Measurements from ENCODE around the gene SORCS1.

Gene SORCS1

DNA sequence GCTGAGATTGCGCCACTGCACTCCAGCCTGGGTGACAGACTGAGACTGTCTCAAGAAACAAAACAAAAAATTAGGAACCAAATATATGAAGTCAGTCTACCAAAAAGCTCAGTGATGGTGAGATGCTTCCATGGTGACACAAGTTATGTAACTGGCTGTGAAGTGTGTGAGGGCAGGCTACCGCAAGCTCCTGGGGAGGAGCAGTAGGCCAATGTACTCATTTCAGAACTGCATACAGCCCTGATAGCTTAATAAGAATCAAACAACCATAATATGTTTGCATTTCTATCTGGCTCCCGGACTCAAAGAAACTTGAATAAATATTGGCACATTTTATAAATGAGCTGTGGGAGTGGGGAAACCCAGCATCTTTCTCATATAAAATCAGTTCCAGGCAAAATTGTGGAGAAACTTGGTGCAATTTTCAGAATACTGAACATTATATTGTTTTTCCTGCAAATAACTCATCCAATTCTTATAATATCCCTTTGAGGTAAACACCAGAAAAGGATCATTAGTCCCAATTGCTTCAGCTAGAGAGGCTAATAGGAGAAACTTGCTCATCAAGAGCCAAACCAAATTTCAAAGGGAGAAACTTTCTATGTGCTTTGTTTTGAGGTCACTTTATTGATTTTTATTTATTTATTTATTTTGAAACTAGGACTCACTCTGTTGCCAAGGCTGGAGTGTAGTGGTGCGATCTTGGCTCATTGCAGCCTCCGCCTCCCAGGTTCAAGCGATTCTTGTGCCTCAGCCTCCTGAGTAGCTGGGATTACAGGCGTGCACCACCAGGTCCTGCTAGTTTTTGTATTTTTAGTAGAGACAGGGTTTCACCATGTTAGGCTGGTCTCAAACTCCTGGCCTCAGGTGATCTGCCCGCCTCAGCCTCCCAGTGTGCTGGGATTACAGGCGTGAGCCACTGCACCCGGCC is 127.0 kb downstream of the SORCS1 start:
- no peak overlapping the region for H2BK15ac ChIP-seq (replicated peaks; ENCODE audit: low read depth)
- H3K23ac ChIP-seq (ENCODE audit: low read length) = no peak overlapping the region
- H3K4me2 ChIP-seq (ENCODE audit: low read length) = no peak overlapping the region
- no peak overlapping the region for H3K4ac ChIP-seq (ENCODE audit: low read depth, low read length)
- H4K8ac ChIP-seq (ENCODE audit: low read depth, low read length) = no peak overlapping the region
- H2BK5ac ChIP-seq (ENCODE audit: low read length) = no peak overlapping the region
- H3K4me3 ChIP-seq (ENCODE audit: low read length) = no peak overlapping the region
- no peak overlapping the region for H3K18ac ChIP-seq (ENCODE audit: low read length)
- no peak for DNase-seq
- H3K27ac ChIP-seq (ENCODE audit: low read depth, low read length) = no peak overlapping the region
- no peaks in the 10 kb centered on the region for H3K79me1 ChIP-seq (ENCODE audit: low read length)
- no peak overlapping the region for H3K9ac ChIP-seq (ENCODE audit: low read length)
- H3K56ac ChIP-seq (ENCODE audit: low read length) = no peak overlapping the region
- H3K27me3 ChIP-seq (ENCODE audit: insufficient read depth, low read length, poor library complexity) = no peaks in the 10 kb centered on the region
- no peaks in the 10 kb centered on the region for H3K4me1 ChIP-seq (ENCODE audit: control insufficient read depth, low read depth, low read length)
- no peaks in the 10 kb centered on the region for H3K79me2 ChIP-seq (ENCODE audit: control insufficient read depth, insufficient read depth, low read length)
- no peaks in the 10 kb centered on the region for H3K36me3 ChIP-seq (ENCODE audit: control insufficient read depth, insufficient read depth, low read length)
- no peak overlapping the region for H2BK120ac ChIP-seq (ENCODE audit: low read depth, low read length)
- no CpG with 5 or more reads among the region's 10 CpGs for WGBS (ENCODE audit: extremely low coverage, insufficient coverage, low lambda C conversion rate)
- no peak overlapping the region for H4K5ac ChIP-seq (ENCODE audit: low read length)
- H2AK5ac ChIP-seq (ENCODE audit: low read length) = no peak overlapping the region

GRCh38 chr10:107033799-107034422 is 130.6 kb downstream of the SORCS1 start:
- Histone ChIP-seq H3K27ac (ENCODE audit: low read depth, low read length) (no peak overlapping the region), H4K5ac (ENCODE audit: low read length) (no peak overlapping the region), H3K79me1 (ENCODE audit: low read length) (no peaks in the 10 kb centered on the region), H2BK120ac (ENCODE audit: low read depth, low read length) (no peak overlapping the region), H3K18ac (ENCODE audit: low read length) (no peak overlapping the region), H3K36me3 (ENCODE audit: control insufficient read depth, insufficient read depth, low read length) (no peaks in the 10 kb centered on the region), H3K4ac (ENCODE audit: low read depth, low read length) (no peak overlapping the region), H3K27me3 (ENCODE audit: insufficient read depth, low read length, poor library complexity) (no peaks in the 10 kb centered on the region), H2BK5ac (ENCODE audit: low read length) (no peak overlapping the region), H3K79me2 (ENCODE audit: control insufficient read depth, insufficient read depth, low read length) (no peaks in the 10 kb centered on the region), H2BK15ac (replicated peaks; ENCODE audit: low read depth) (no peak overlapping the region), H3K23ac (ENCODE audit: low read length) (no peak overlapping the region), H4K8ac (ENCODE audit: low read depth, low read length) (no peak overlapping the region), H3K9ac (ENCODE audit: low read length) (no peak overlapping the region), H3K4me2 (ENCODE audit: low read length) (no peak overlapping the region), H3K4me3 (ENCODE audit: low read length) (no peak overlapping the region), H2AK5ac (ENCODE audit: low read length) (no peak overlapping the region), H3K56ac (ENCODE audit: low read length) (no peak overlapping the region), H3K4me1 (ENCODE audit: control insufficient read depth, low read depth, low read length) (no peaks in the 10 kb centered on the region)
- peak; percentile 8 for DNase-seq
- no CpG with 5 or more reads among the region's 5 CpGs for WGBS (ENCODE audit: extremely low coverage, insufficient coverage, low lambda C conversion rate)

GRCh38 chr10:107032700-107033401 is 131.7 kb downstream of the SORCS1 start:
- H4K8ac ChIP-seq (ENCODE audit: low read depth, low read length) = no peak overlapping the region
- H3K27ac ChIP-seq (ENCODE audit: low read depth, low read length) = no peak overlapping the region
- no peak overlapping the region for H2AK5ac ChIP-seq (ENCODE audit: low read length)
- H3K4me2 ChIP-seq (ENCODE audit: low read length) = no peak overlapping the region
- H3K9ac ChIP-seq (ENCODE audit: low read length) = no peak overlapping the region
- peak overlapping the region; percentile 73 for H2BK120ac ChIP-seq (ENCODE audit: low read depth, low read length)
- no peak overlapping the region for H2BK15ac ChIP-seq (replicated peaks; ENCODE audit: low read depth)
- no peaks in the 10 kb centered on the region for H3K36me3 ChIP-seq (ENCODE audit: control insufficient read depth, insufficient read depth, low read length)
- DNase-seq = no peak
- H3K4me3 ChIP-seq (ENCODE audit: low read length) = no peak overlapping the region
- H3K56ac ChIP-seq (ENCODE audit: low read length) = no peak overlapping the region
- H2BK5ac ChIP-seq (ENCODE audit: low read length) = no peak overlapping the region
- H3K18ac ChIP-seq (ENCODE audit: low read length) = no peak overlapping the region
- H3K4ac ChIP-seq (ENCODE audit: low read depth, low read length) = no peak overlapping the region
- no peaks in the 10 kb centered on the region for H3K27me3 ChIP-seq (ENCODE audit: insufficient read depth, low read length, poor library complexity)
- no CpG with 5 or more reads among the region's 10 CpGs for WGBS (ENCODE audit: extremely low coverage, insufficient coverage, low lambda C conversion rate)
- no peak overlapping the region for H4K5ac ChIP-seq (ENCODE audit: low read length)
- no peaks in the 10 kb centered on the region for H3K4me1 ChIP-seq (ENCODE audit: control insufficient read depth, low read depth, low read length)
- no peaks in the 10 kb centered on the region for H3K79me1 ChIP-seq (ENCODE audit: low read length)
- H3K79me2 ChIP-seq (ENCODE audit: control insufficient read depth, insufficient read depth, low read length) = no peaks in the 10 kb centered on the region
- no peak overlapping the region for H3K23ac ChIP-seq (ENCODE audit: low read length)

DNA sequence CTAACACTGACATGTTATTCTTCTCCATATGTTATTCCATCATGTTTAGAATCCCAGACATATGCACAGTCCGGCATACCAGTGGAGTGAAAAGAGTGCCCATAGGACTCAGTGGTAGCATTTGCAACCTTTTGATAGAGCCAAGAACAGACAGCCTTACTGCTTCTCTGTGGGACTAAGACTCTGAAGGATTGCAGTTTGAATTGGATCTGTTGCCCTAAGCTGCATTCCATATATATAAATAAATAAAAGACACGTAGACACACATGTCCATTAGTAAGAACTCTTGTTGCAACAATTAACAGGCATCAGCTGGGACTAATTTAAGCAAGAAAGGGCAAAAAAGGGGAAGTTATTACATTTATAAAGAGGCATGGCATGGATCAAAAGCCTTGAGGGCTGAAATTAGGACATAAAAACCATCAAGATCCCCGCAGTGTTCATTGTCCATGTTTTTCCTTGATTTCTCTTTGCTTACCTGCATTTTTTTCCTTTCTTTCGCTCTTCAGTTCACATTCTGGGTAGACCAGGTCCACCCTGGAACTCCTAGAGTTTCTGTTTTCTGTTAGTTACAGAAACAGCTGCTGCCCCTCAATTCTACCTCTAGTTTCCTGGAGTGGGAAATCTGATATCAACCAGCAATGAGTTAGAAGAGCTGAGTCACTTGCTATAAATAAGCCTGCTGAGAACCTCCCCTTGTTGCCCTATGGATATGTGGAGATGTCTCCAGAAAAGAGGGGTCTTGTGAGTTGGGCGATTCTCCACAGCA is 132.4 kb downstream of the SORCS1 start:
- Histone ChIP-seq H3K79me1 (ENCODE audit: low read length) (no peaks in the 10 kb centered on the region), H3K56ac (ENCODE audit: low read length) (no peak overlapping the region), H3K27ac (ENCODE audit: low read depth, low read length) (no peak overlapping the region), H3K23ac (ENCODE audit: low read length) (no peak overlapping the region), H3K18ac (ENCODE audit: low read length) (no peak overlapping the region), H3K4me3 (ENCODE audit: low read length) (no peak overlapping the region), H3K4me2 (ENCODE audit: low read length) (no peak overlapping the region), H3K36me3 (ENCODE audit: control insufficient read depth, insufficient read depth, low read length) (no peaks in the 10 kb centered on the region), H4K5ac (ENCODE audit: low read length) (no peak overlapping the region), H3K79me2 (ENCODE audit: control insufficient read depth, insufficient read depth, low read length) (no peaks in the 10 kb centered on the region), H4K8ac (ENCODE audit: low read depth, low read length) (no peak overlapping the region), H2BK120ac (ENCODE audit: low read depth, low read length) (peak overlapping the region; percentile 73), H3K4me1 (ENCODE audit: control insufficient read depth, low read depth, low read length) (no peaks in the 10 kb centered on the region), H2BK15ac (replicated peaks; ENCODE audit: low read depth) (no peak overlapping the region), H2BK5ac (ENCODE audit: low read length) (no peak overlapping the region), H3K4ac (ENCODE audit: low read depth, low read length) (no peak overlapping the region), H3K9ac (ENCODE audit: low read length) (no peak overlapping the region), H2AK5ac (ENCODE audit: low read length) (no peak overlapping the region), H3K27me3 (ENCODE audit: insufficient read depth, low read length, poor library complexity) (no peaks in the 10 kb centered on the region)
- DNase-seq = peak; percentile 16
- no CpG with 5 or more reads among the region's 5 CpGs for WGBS (ENCODE audit: extremely low coverage, insufficient coverage, low lambda C conversion rate)

DNA sequence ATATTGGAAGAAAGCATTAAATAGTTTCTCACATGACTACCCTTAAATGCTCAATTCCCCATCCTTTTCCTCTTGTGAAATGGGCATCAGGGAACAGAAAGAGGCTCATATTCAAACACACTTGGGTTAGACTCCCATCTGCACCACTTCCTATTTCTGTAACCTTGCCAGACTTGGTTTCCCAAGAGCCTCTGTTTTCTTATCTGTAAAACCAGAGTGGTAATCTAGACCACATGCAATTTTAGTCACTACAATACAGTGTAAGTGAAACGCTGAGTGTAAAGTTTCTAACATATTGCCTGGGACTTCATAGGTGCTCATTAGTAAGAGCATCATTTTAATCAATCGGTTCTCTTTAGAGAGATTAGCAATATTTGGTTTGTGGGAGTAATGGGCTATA is 136.3 kb downstream of the SORCS1 start:
- Histone ChIP-seq H3K4me3 (ENCODE audit: low read length) (no peak overlapping the region), H2AK5ac (ENCODE audit: low read length) (no peak overlapping the region), H3K4me1 (ENCODE audit: control insufficient read depth, low read depth, low read length) (no peaks in the 10 kb centered on the region), H2BK5ac (ENCODE audit: low read length) (no peak overlapping the region), H3K79me2 (ENCODE audit: control insufficient read depth, insufficient read depth, low read length) (no peaks in the 10 kb centered on the region), H2BK120ac (ENCODE audit: low read depth, low read length) (no peak overlapping the region), H4K8ac (ENCODE audit: low read depth, low read length) (no peak overlapping the region), H3K23ac (ENCODE audit: low read length) (no peak overlapping the region), H2BK15ac (replicated peaks; ENCODE audit: low read depth) (no peak overlapping the region), H3K18ac (ENCODE audit: low read length) (no peak overlapping the region), H3K79me1 (ENCODE audit: low read length) (no peaks in the 10 kb centered on the region), H3K4ac (ENCODE audit: low read depth, low read length) (no peak overlapping the region), H4K5ac (ENCODE audit: low read length) (no peak overlapping the region), H3K27me3 (ENCODE audit: insufficient read depth, low read length, poor library complexity) (no peaks in the 10 kb centered on the region), H3K9ac (ENCODE audit: low read length) (no peak overlapping the region), H3K4me2 (ENCODE audit: low read length) (no peak overlapping the region), H3K27ac (ENCODE audit: low read depth, low read length) (no peak overlapping the region), H3K36me3 (ENCODE audit: control insufficient read depth, insufficient read depth, low read length) (no peaks in the 10 kb centered on the region), H3K56ac (ENCODE audit: low read length) (no peak overlapping the region)
- no CpG with 5 or more reads among the region's 2 CpGs for WGBS (ENCODE audit: extremely low coverage, insufficient coverage, low lambda C conversion rate)
- DNase-seq = no peak

Measured in mesendoderm (in vitro differentiated cells).